HG02840 (cell line): ENCODE measurements around the gene OSBPL6.
"Not testable (repeated sequence)": the region's sequence is repeated elsewhere in the genome, so short reads cannot be mapped to it uniquely, and the experiment has no call there.

Experiments
- ATAC-seq: cut with Tn5 transposase; IDR thresholded peaks from one replicate; pipeline ENCODE4 v1.9.1; 2021; ENCODE audit warnings: mild to moderate bottlenecking, moderate library complexity, moderate number of reproducible peaks; ENCODE audit not compliant: unreplicated experiment, low FRiP score

Gene OSBPL6

GRCh38 chr2:178422097-178422496 is 227.8 kb downstream of the OSBPL6 start:
- ATAC-seq, result no peak

GRCh38 chr2:178423746-178424145 is 229.4 kb downstream of the OSBPL6 start:
- ATAC-seq, result not testable (repeated sequence)

GRCh38 chr2:178425255-178425827 is 231.0 kb downstream of the OSBPL6 start:
- ATAC-seq, result no peak

DNA sequence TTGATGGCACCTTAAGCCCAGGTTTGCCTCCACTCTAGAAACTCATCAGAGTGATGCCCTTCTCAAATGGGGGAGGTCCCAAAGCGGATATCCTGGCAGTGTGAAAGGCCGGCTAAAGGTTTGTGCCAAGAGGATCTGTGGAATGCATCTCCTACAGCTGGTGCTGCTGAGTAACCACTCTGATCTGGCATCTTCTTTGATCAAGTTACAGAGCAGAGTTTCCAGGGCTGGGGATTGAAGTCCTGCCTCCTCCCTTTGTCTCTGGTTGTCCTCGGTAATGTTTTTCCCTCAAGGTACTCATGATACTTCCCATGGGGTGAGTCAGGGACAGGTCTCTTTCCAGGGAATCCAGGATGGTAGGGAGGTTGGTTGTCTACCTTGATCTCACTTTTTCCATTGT is 232.1 kb downstream of the OSBPL6 start:
- ATAC-seq, result no peak

GRCh38 chr2:178427458-178427857 is 233.1 kb downstream of the OSBPL6 start:
- ATAC-seq, result no peak

DNA sequence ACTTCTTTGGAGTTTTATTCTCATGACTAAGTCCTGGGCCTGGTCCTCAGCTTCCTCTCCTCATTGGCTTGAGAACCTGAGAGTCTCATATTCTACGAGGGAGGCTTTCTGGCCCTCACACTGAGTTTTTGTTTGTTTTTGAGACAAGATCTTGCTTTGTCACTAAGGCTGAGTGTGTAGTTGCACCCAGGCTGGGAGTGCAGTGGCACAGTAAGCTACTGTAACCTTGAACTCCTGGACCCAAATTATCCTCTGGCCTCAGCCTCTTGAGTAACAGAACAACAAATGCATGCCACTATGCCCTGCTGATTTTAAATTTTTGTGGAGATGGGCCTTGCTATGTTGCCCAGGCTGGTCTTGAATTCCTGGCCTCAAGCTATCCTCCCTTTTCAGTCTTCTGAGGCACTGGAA is 234.1 kb downstream of the OSBPL6 start:
- ATAC-seq, result no peak

DNA sequence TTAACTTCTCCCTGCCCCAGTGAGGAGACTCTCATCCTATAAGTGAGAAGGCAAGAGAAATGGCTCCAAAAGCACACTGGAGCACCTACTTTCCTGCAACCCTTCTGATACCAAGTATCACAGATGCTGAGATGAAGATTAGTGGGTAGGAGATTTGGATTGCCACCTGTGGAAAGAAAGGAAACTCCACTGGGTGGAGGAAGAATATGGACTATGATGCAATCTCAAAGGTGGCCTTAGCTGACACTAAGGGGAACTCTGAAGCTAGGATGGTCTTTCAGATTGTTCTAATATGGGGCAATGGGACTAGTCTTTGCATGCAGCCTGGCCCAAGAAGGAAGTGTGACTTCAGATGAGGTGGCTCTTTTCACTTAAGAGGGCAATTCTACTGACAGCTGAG is 235.0 kb downstream of the OSBPL6 start:
- ATAC-seq, result no peak

- ATAC-seq, result no peak
Measured at GRCh38 chr2:178436662-178437061, 242.3 kb downstream of the OSBPL6 start.

DNA sequence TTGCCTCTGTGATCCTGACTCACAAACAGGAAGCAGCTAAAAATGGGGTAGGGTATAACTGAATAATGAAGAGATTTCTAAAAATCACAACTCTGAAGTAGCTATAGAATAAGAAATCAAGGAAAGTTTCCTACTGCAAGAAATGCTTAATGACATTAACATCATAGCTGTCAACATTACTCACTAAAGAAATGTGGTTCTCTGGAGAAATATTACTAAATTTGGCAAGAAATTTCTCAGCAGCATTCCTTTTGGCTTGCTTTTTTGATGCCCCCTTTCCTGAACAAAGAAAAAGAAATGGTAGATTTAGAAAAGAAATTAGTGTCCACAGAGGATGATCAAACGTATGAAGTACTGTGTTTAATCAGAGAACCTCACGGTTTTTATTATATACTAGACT is 247.1 kb downstream of the OSBPL6 start:
- ATAC-seq, result no peak

DNA sequence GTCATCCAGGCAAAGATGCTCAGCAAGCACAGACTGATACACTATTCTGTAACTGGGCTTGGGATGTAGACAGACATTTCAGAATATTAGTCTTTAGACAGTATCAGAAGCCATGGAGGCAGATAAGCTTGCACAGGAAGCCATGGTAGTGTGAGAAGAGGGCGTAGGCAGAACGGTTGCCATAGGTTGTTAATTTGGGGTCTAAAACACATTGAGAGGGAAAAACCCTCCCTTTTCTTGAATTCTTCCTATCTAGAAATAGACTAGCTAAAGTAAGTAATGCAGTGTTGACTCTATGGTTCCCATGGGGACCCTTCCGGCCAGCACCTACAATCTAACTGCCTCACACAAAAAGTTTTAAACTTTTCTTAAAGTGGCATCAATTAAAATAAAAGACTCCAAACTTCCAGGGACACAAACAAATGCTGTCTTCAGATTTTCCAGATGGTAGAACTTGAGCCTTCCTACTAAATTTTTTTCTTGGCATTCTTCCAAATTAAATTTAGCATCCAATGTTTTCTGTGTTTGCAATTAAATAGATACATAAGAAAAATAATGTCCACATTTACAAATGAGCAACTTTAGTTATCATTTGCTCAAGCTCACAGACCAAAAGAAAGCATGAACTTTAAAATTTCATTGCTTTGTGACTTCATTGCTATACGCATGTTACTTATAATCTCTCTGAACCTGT is 254.8 kb downstream of the OSBPL6 start:
- no peak for ATAC-seq

DNA sequence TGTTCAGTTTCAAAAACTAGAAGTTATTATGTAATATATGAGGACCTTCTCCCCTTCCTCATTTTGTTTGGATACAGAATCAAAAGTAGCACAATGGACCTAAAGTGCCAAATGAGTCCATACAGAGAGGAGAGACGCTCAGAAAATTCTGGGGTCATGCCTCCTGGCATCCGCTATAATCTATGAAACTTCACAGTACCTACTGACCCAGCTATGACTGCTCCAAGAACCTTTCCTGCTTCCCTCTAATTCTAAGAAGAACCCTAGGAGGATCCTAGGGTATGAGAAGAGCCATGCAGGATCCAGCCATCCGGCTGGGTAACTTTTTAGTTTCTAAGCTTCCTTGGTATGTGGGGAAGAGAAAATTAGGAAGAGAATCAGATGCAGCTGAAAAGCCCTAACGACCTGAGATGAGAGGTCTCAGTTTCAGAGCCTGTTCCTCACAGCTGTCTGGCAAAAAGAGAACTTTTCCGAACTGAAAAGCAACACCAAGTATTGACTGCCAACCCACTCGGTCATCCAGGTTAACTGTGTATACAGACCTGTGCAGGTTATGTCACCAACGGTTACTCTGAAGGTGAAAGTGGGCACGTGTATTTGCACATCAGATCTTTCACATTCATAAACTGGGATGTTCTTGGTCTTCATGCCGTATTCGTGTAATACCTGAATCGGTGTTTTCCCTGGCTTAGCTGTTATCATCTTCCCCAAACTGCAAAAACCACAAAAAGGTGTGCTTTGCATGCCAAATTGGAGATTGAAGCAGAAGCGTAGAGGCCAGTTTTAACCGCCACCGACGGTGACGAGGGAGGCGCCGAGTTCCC is 255.6 kb downstream of the OSBPL6 start:
- ATAC-seq, result no peak

- ATAC-seq, result peak; percentile 54
Measured at GRCh38 chr2:178450524-178450773, 256.1 kb downstream of the OSBPL6 start.

DNA sequence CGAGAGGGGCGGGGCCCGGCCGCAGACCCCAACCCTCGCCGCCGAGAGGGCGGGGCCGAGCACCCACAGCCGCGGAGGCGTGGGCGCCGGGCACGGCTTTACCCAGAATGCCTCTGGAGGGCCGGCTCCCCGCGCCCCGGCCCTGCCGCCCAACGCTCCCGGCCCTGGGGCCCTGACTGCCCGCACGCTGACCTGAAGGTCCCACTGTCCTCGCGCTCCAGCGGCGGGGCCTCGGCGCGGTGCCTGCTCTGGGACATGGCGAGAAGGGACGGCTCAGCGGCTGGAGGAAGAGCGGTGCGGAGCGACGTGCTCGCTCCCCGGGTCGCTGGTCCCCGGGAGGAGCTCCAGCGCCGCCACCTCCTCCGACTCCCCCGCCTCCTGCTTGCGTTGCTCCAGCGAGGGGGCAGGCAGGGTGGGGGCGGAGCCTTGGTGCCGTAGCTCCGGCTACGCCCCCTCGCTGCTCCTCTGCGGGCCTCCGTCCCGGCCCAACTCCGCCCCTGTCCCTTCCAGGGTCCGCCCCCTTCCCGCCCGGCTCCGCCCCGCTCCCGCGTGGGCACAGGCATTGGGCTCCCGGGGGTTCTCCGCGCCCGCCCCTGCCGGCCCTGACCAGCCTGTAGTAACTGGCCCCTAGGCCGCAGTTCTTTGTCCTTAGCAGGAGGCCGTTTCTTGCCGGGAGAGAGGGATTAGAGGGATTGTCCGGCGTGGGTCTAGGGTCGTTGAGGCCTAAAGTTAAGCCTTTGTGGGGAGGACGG is 256.6 kb downstream of the OSBPL6 start, which contains the start of the genes PJVK and PRKRA:
Gene PJVK, plus strand, starts transcription at position 605 of the 752 bp plus-strand sequence. CDS start 2,032 bp downstream, outside the sequence.
Gene PRKRA, minus strand, starts transcription at position 402 of the 752 bp plus-strand sequence. Its CDS starts 145 bp downstream, at position 257.
- ATAC-seq, result peak; percentile 85

DNA sequence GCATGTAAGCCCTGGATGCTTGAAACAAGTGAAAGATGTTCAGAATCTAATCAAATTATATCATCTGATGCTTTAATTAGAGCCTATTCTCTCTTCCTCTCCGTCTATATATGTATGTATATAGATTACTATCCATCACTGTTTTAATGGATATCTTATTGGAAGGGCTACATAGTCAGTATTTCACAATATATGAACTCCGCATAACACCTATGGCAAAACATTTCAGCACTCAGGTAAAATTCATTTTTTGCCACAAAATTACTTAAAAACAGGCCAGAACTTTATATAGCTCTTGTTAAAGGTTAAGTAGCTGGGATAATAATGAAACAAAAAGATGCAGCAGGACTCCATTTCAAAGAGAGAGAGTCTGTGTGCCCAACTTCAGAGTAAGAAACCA is 258.0 kb downstream of the OSBPL6 start:
- ATAC-seq, result no peak
